ENCODE results near the gene NFIA. TPM values are rescaled to one million over a fixed set of nuclear protein-coding genes. Genes with fewer than 3 reads are reported as not detected.
A peak's percentile ranks its signal among the peaks of the same experiment; 100 is the strongest.

NFIA gene
- total RNA-seq, 1 donor from 2014 or later, result 1.2 TPM

DNA sequence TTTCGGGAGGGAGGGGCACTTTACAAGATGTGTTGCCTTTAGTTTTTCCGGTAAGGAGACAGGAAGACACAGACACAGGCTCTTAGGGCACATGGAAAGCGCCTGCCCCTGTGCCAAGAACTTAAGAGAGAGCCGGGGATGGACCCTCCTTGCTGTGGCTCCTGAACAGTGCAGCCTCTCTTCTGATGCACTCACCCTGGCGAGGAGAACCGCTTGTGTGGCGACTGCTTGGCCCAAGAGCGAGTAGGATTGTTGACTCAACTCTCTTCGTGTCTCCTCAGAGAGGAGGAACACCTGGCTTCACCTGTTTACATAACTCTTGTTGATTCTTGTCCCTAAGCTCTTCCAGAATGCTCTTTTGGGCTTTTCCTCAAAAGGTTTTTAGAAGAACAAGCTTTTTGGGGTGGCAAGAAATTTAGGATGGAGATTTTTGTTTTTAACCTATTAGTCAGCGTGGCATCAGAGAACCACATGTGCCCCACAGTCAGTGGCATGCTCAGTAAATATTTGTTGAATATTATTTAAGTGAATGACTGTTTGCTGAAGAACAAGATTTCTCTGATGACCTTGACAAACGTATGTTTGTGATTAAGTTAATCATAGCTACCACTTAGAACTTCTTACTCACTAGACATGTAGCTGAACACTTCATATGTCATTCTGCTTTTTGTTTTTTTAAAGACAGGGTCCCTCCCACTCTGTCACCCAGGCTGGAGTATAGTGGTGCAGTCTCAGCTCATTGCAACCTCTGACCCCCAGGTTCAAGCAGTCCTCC lies 60.6 kb downstream of the NFIA start:
- no peaks in the 10 kb centered on the region for H3K9me3 Mint-ChIP-seq (ENCODE audit: low read depth)
- peaks cover 8% of the 10 kb centered on the region for H3K4me1 Mint-ChIP-seq (ENCODE audit: low read depth)
- H3K36me3 Mint-ChIP-seq (ENCODE audit: insufficient read depth), result no peaks in the 10 kb centered on the region
- DNase-seq (ENCODE audit: low spot score, unreplicated experiment), result no peak
- no peak overlapping the region for H3K27ac Mint-ChIP-seq
- H3K27me3 Mint-ChIP-seq, result peaks cover 82% of the 10 kb centered on the region
- TF ChIP-seq, protein P1, sequence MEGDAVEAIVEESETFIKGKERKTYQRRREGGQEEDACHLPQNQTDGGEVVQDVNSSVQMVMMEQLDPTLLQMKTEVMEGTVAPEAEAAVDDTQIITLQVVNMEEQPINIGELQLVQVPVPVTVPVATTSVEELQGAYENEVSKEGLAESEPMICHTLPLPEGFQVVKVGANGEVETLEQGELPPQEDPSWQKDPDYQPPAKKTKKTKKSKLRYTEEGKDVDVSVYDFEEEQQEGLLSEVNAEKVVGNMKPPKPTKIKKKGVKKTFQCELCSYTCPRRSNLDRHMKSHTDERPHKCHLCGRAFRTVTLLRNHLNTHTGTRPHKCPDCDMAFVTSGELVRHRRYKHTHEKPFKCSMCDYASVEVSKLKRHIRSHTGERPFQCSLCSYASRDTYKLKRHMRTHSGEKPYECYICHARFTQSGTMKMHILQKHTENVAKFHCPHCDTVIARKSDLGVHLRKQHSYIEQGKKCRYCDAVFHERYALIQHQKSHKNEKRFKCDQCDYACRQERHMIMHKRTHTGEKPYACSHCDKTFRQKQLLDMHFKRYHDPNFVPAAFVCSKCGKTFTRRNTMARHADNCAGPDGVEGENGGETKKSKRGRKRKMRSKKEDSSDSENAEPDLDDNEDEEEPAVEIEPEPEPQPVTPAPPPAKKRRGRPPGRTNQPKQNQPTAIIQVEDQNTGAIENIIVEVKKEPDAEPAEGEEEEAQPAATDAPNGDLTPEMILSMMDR (IDR thresholded peaks at IDR 0.05; ENCODE audit: unreplicated experiment), result no peak
- no peak overlapping the region for H3K4me3 Mint-ChIP-seq (ENCODE audit: low read depth)

DNA sequence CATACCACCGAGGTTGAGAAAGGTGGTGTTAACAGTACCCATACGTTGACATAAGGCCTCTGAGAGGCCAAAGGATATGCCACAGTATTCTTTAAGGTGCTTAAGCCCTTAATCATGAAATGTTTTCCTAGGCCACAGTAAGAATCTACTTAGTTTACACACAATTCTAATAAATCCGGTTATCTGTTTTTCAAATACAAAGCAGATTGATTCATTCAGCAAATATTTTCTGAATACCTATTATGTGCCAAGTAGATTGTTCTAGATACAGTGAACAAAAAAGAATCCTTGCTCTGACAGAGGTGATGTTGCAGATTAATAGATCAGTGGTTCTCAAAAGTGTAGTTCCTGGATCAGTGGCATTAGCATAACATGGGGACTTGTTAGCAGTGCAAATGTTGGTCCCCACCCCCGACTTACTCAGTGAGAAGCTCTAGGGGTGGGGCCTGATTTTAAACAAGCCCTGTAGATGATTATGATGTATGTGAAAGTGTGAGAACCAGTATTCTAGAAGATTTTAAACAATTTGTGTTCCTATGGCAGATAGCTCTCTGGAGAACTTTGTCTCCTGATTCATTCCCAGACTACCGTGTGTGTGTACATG lies 61.6 kb downstream of the NFIA start:
- no peak overlapping the region for H3K4me3 Mint-ChIP-seq (ENCODE audit: low read depth)
- H3K4me1 Mint-ChIP-seq (ENCODE audit: low read depth), result peaks cover 14% of the 10 kb centered on the region
- TF ChIP-seq, protein P1 (IDR thresholded peaks at IDR 0.05; ENCODE audit: unreplicated experiment), result no peak
- DNase-seq (ENCODE audit: low spot score, unreplicated experiment), result no peak
- no peaks in the 10 kb centered on the region for H3K36me3 Mint-ChIP-seq (ENCODE audit: insufficient read depth)
- H3K27me3 Mint-ChIP-seq, result peaks cover 86% of the 10 kb centered on the region
- H3K9me3 Mint-ChIP-seq (ENCODE audit: low read depth), result no peaks in the 10 kb centered on the region
- no peak overlapping the region for H3K27ac Mint-ChIP-seq

DNA sequence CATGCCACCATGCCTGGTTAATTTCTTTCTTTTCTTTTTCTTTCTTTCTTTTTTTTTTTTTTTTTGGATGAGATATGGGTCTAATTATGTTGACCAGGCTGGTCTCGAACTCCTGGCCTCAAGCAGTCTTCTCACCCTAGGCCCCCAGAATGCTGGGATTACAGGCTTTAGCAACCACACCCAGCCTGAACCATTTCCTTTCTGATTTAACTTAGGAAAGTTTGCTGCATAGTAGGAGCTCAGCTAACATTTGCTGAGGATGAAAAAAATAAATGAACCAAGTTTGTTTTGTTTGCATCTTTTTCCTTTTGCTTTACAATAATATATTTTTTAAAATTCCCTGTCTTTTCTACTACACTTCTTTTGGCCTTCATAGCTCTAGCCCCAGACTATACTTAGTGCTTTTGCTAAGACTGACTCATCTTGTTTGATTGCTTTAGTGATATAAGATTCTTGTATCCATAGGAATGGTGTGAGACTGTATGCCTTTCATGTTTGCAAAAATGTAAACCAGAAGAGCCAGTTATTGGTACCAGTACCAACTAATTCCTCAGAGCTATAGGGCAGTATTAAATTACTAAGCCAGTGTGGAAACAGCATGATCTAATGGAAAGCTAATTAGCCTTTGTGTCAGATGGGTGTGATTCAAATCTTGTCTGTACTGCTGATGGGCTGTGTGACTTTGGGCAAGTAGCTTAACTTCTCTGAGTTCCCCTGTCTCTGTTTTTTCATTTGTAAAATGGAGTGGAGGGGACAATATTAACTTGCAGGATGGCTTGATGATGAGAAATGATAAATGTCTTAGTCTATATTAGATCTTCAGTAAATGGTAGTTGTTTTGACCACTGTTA lies 66.9 kb downstream of the NFIA start:
- H3K27ac Mint-ChIP-seq, result no peak overlapping the region
- H3K9me3 Mint-ChIP-seq (ENCODE audit: low read depth), result no peaks in the 10 kb centered on the region
- H3K4me3 Mint-ChIP-seq (ENCODE audit: low read depth), result no peak overlapping the region
- H3K27me3 Mint-ChIP-seq, result peaks cover 66% of the 10 kb centered on the region
- peaks cover 31% of the 10 kb centered on the region for H3K4me1 Mint-ChIP-seq (ENCODE audit: low read depth)
- TF ChIP-seq, protein P1 (IDR thresholded peaks at IDR 0.05; ENCODE audit: unreplicated experiment), result no peak
- H3K36me3 Mint-ChIP-seq (ENCODE audit: insufficient read depth), result no peaks in the 10 kb centered on the region
- no peak for DNase-seq (ENCODE audit: low spot score, unreplicated experiment)

DNA sequence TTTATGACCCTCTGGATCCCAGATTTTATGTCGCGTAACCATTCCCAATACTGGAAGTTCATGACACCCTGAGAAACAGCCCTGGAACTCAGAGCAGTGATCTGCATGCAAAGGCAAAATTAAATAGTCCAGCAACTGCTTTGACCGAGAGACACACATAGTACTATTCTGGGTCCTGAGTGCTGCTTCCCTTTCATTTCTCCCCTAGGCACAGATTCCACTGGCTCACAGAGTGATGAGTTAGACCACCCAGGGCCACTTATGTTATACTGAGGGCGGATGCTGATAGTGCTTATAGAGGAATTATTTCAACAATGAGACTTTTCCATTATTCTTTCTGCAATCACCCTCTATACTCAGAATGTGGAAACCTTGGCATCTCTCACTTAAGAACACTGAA lies 69.2 kb downstream of the NFIA start:
- TF ChIP-seq, protein P1 (IDR thresholded peaks at IDR 0.05; ENCODE audit: unreplicated experiment), result no peak
- Mint-ChIP-seq H3K4me3 (ENCODE audit: low read depth) (no peak overlapping the region), H3K9me3 (ENCODE audit: low read depth) (no peaks in the 10 kb centered on the region), H3K27ac (no peak overlapping the region), H3K4me1 (ENCODE audit: low read depth) (peaks cover 32% of the 10 kb centered on the region), H3K36me3 (ENCODE audit: insufficient read depth) (no peaks in the 10 kb centered on the region), H3K27me3 (peaks cover 54% of the 10 kb centered on the region)
- DNase-seq (ENCODE audit: low spot score, unreplicated experiment), result no peak

DNA sequence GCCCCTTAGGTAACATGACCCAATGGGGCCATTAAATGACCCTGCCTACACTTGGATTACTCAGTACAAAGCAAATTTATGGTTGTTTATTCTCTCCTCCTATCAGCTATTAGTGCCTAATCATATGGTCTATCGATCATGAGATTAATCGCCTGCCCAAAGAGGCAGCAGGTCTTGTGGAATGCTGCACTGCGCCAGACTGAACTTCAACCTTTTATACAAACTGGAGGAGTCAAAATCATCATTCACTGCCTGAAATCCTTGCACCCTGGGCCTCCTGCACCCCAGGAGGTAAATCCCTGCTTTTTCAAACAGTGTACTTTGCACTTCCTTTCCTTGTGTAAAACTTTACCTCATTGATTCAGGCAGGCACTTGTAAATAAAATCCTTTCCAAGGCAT lies 69.7 kb downstream of the NFIA start:
- H3K4me1 Mint-ChIP-seq (ENCODE audit: low read depth), result peaks cover 32% of the 10 kb centered on the region
- H3K4me3 Mint-ChIP-seq (ENCODE audit: low read depth), result no peak overlapping the region
- peaks cover 58% of the 10 kb centered on the region for H3K27me3 Mint-ChIP-seq
- no peaks in the 10 kb centered on the region for H3K9me3 Mint-ChIP-seq (ENCODE audit: low read depth)
- TF ChIP-seq, protein P1 (IDR thresholded peaks at IDR 0.05; ENCODE audit: unreplicated experiment), result no peak
- H3K36me3 Mint-ChIP-seq (ENCODE audit: insufficient read depth), result no peaks in the 10 kb centered on the region
- H3K27ac Mint-ChIP-seq, result peak overlapping the region; percentile 83
- DNase-seq (ENCODE audit: low spot score, unreplicated experiment), result no peak

Data from progenitor cell of endocrine pancreas (in vitro differentiated cells).